GM12872 (cell line): ENCODE data around the gene TRPC5OS.

Experiments used
- TF ChIP-seq, protein P1 (sequence below): IDR thresholded peaks from 3 replicates; pipeline ENCODE4 v1.5.1; 2011; ENCODE audit warnings: low read depth, mild to moderate bottlenecking, low read length, moderate library complexity; ENCODE audit not compliant: insufficient read depth

The TRPC5OS gene

DNA sequence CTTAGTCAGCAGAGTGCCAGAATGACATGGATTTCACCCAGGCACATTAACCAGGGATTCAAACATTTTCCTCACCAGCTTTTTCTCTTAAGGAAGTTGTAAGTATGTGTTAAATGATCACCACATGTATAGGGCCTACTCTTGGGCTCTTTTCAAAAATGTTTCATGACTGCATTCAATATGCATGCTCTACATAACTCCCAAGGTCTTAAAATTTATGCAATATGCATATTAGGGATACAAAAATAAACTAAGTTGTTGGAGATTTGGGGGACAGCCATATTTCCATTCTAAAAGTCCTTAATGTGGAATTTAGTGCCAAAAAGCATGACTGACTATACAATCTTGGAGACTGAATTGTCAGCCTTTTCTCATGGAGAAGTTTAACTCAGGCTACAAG is 25.0 kb upstream of the TRPC5OS start:
- TF ChIP-seq, protein P1, sequence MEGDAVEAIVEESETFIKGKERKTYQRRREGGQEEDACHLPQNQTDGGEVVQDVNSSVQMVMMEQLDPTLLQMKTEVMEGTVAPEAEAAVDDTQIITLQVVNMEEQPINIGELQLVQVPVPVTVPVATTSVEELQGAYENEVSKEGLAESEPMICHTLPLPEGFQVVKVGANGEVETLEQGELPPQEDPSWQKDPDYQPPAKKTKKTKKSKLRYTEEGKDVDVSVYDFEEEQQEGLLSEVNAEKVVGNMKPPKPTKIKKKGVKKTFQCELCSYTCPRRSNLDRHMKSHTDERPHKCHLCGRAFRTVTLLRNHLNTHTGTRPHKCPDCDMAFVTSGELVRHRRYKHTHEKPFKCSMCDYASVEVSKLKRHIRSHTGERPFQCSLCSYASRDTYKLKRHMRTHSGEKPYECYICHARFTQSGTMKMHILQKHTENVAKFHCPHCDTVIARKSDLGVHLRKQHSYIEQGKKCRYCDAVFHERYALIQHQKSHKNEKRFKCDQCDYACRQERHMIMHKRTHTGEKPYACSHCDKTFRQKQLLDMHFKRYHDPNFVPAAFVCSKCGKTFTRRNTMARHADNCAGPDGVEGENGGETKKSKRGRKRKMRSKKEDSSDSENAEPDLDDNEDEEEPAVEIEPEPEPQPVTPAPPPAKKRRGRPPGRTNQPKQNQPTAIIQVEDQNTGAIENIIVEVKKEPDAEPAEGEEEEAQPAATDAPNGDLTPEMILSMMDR = no peak

DNA sequence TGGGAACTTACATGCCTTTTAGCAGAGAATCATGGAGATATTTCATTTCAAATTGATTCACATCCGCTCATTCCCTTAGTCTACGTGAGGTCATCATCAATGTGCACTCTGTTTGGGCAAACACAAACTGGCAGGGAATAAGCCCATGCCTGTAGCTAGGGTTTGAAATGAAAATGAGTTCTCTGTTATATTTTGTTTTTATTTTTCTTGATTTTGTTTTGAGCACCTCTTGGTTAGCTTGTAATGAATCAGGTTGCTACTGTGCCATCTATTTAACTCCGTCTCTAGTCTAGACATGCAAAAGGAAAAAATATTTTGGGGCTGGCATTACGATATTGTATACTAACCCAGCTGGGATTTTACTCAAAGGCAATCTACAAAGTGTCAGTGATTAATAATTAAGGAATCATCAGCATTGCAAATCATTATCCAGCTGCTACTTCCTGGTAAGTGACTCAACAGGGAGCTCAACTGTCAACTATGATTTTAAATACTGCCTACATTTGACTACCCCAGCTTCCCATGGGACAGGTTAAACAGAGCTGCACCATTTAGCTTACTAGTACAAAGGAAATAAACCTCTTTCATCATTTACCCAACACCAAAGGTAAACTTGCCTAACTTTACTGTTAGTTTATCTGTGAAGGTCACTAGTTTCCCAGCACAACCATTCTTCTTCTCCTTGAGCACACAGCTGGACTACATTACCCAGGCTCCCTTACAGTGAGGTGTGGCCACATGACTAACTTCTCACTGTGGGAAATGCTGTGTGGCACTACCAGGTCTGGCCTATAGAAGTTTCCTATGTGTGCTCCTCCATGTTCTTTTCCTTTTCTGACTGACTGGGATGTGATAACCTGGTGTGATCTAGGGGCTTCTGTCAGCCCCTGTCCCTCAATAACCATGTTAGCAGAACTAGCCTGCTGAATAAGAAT is 21.2 kb upstream of the TRPC5OS start:
- TF ChIP-seq, protein P1 = no peak

DNA sequence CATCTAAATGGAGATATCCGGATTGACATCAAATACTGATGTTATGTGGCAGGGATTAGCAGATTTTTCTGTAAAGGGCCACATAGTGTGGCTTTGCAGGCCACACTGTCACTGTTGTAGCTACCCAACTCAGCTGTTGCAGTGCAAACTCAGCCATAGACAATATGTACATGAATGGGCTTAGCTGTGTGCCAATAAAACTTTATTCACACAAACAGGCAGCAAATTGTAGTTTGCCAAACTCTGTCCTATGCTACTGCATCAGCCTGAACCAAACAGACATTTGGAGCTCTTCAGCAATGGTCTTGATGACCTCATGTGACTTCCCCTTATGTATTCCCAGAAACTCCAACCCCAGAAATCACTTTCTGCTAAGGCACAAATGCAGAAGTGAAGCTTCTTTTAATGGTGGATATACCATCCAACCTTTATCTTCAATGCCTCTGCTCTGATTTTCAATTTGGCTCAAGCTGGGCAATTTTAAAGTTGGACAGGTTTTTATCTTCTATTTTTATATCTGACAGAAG is 18.4 kb upstream of the TRPC5OS start:
- TF ChIP-seq, protein P1 = no peak

DNA sequence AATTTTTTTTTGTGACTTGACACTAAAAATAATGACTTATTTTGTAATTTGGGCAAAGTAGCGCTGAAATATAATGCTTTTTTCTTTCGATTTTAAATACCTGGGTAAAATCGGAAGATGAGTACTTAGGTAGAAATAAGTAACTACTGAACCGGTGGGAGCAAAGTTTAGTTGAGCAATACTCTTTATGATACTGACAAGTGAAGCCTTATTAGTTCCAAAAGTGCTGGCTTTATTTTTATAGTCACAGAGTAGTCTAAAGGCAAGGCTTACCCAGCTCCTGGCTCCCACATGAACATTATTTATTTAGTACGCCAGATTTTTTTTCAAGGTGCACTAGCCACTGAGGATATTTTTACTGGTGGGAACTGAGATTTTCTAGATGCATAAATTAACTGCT is 14.4 kb upstream of the TRPC5OS start:
- TF ChIP-seq, protein P1 = no peak

DNA sequence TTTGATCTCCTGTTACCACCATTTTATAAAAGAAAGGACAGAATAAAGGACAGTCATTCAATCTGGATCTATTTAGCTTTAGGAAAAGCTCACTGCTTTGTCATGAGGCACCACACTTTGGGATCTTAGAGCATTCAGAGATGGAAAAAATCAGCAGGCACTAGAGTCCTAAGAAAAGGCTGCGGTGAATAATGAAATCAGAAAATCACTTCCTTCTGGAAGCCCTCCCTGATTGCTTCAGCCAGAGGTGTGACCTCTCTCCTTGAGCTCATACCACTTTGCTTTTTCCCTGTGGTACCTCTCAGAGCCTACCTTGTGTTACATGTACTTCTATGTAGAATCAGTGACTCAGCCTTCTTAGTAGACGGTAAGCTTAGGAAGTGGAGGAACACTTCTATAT is 8.7 kb upstream of the TRPC5OS start:
- TF ChIP-seq, protein P1 = no peak

DNA sequence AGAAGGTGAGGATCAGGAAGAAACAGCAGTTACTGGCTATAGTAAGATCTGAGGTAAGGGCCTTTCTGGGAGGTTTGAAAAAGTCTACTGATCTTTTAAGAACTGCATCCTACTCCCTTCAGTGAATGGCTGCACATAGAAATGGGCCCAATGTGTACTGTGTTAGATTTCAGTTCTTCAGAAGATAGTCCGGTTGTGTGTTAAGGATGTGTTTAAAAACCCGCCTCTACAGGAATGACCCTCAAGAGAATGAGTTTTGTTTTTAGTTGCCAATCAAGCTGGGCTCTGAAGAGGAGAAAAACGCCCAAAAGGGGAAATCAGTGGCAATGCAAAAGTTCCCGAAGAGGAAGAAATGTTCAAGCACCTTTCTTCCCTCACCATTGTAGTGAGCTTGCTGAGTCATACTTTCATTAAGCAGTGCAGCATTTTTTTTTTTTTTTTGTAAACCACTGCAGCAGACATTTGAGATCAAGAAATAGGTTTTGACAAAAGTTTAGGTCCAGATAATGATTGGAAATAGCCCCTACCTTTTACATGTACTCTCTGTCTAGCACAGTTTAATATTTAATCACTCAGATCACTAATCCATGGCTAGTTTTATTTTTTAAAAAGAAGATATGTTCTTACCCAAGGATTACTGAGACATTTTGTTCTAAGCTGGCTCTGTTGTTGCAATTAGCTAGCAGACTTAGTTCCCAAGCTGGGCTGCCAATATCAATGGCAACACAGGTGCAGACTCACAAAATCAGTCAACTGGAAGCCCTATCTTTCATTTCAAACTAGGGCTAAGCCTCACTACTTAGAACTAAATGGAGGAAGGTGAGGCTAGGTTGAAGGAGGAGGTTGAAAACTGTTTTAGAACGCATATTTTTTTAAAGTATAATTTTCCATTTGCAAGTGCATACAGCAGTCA is 7.0 kb upstream of the TRPC5OS start:
- TF ChIP-seq, protein P1 = no peak

DNA sequence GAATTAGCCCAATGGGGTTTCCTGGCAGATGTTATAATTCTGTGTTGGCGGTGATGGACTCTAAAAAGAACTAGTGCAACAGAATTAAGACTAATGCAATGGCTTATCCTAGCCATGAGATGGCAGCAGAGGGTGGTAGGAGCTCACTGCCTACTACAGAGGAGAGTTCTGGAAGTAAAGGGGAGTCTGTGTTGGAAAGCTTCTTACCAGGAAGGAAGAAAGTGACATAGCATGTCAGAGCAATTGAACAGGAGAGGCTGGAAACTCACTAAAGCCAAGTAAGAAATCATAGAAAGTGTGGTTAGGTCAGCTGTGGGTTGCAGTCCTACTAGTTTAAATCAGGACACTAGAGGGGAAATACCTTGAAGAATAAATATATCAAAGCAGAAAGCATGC is 6.3 kb upstream of the TRPC5OS start:
- TF ChIP-seq, protein P1 = peak; percentile 65
